Keratinocyte (primary cell): Measurements from ENCODE around the gene GAST. TPM values are rescaled to one million over a fixed set of nuclear protein-coding genes. Genes with fewer than 3 reads are reported as not detected.

Experiments
- DNase-seq: peaks from one replicate; pipeline ENCODE4 v3.0.0-alpha.2; 2011; ENCODE audit warnings: low read depth, missing footprints, low spot score
- FAIRE-seq: peaks from 2 replicates; lab custom pipeline; 2011; peaks lifted over from hg19 to GRCh38; lab: Jason Lieb, UNC
- H2AFZ ChIP-seq: 2 replicates; pipeline ENCODE4 v1.6.0; 2012; ENCODE audit warnings: low read length, control low read depth, inconsistent platforms; ENCODE audit not compliant: control insufficient read depth
- H3K27ac ChIP-seq: 2 replicates; pipeline ENCODE4 v1.5.1; 2011; ENCODE audit warnings: low read length; ENCODE audit not compliant: control insufficient read depth, insufficient read depth
- H3K27me3 ChIP-seq: 3 replicates; pipeline ENCODE4 v1.6.0; 2011; ENCODE audit warnings: low read length; ENCODE audit not compliant: control insufficient read depth, insufficient read depth; ENCODE audit errors: extremely low read depth
- H3K36me3 ChIP-seq, 2 experiments: 2 replicates in 1 of 2; 3 replicates in 1 of 2; pipeline ENCODE4 v1.5.1; 2011; ENCODE audit warnings: low read length in 2 of 2, mild to moderate bottlenecking in 1 of 2; ENCODE audit not compliant: control insufficient read depth in 2 of 2, insufficient read depth in 2 of 2; ENCODE audit errors: extremely low read depth in 1 of 2
- H3K4me1 ChIP-seq: 3 replicates; pipeline ENCODE4 v1.5.1; 2011; ENCODE audit warnings: low read length; ENCODE audit not compliant: control insufficient read depth, insufficient read depth; ENCODE audit errors: extremely low read depth
- H3K4me2 ChIP-seq: 3 replicates; pipeline ENCODE4 v1.6.0; 2011; ENCODE audit warnings: low read depth, low read length; ENCODE audit not compliant: control insufficient read depth, insufficient read depth; ENCODE audit errors: extremely low read depth
- H3K4me3 ChIP-seq, 3 experiments: fragments of 200-600 bp in 1 of 3; sonication (generic) in 1 of 3; 2 replicates in 2 of 3; 3 replicates in 1 of 3; pipeline ENCODE4 v1.5.1; 2011 to 2016; ENCODE audit warnings: low read length in 3 of 3, mild to moderate bottlenecking in 3 of 3, control low read depth in 2 of 3, inconsistent platforms in 1 of 3, low read depth in 1 of 3, mixed read lengths in 1 of 3, mixed run types in 1 of 3, moderate library complexity in 1 of 3; ENCODE audit not compliant: control insufficient read depth in 2 of 3, insufficient read depth in 2 of 3; ENCODE audit errors: extremely low read depth in 1 of 3
- H3K79me2 ChIP-seq: 2 replicates; pipeline ENCODE4 v1.6.0; 2012; ENCODE audit warnings: low read length; ENCODE audit not compliant: control insufficient read depth, insufficient read depth
- H3K9ac ChIP-seq: 3 replicates; pipeline ENCODE4 v1.6.0; 2011; ENCODE audit warnings: low read length; ENCODE audit not compliant: control insufficient read depth, insufficient read depth; ENCODE audit errors: extremely low read depth
- H3K9me1 ChIP-seq: 3 replicates; pipeline ENCODE4 v1.6.0; 2011; ENCODE audit warnings: low read length; ENCODE audit not compliant: control insufficient read depth, insufficient read depth; ENCODE audit errors: extremely low read depth
- H3K9me3 ChIP-seq: 2 replicates; pipeline ENCODE4 v1.5.1; 2012; ENCODE audit warnings: low read depth, low read length; ENCODE audit not compliant: control insufficient read depth
- H4K20me1 ChIP-seq: 3 replicates; pipeline ENCODE4 v1.6.0; 2011; ENCODE audit warnings: low read length; ENCODE audit not compliant: control insufficient read depth, insufficient read depth; ENCODE audit errors: extremely low read depth
- CTCF ChIP-seq, 3 experiments: IDR thresholded peaks in 1 of 3; conservative IDR thresholded peaks in 1 of 3; optimal IDR thresholded peaks in 1 of 3; 2 replicates in 2 of 3; 3 replicates in 1 of 3; pipeline versions ENCODE3 to v1.5.1; 2011; ENCODE audit warnings: low read length in 3 of 3, mild to moderate bottlenecking in 3 of 3, moderate library complexity in 2 of 3, control low read depth in 1 of 3, inconsistent platforms in 1 of 3; ENCODE audit not compliant: insufficient read depth in 2 of 3; ENCODE audit errors: extremely low read depth in 1 of 3
- EZH2 ChIP-seq: IDR thresholded peaks from one replicate; pipeline ENCODE4 v1.6.1; 2012; ENCODE audit warnings: inconsistent platforms, mild to moderate bottlenecking, low read length, moderate library complexity
- dilution Hi-C: fragments of 300-500 bp; cut with MboI; formaldehyde crosslinking; loops from one replicate; pipeline ENCODE4 v1.7.0; 2020; ENCODE audit warnings: low sequenced_read_pairs; ENCODE audit not compliant: extremely low pct_ligation_motif_present
- polyA plus RNA-seq, 5 experiments: library from polyadenylated mRNA; depleted of rRNA in 3 of 5; stranded (reverse) in 3 of 5; stranded (forward) in 1 of 5; unstranded in 1 of 5; fragments of >200 nt; gene quantifications; 1 replicate in 1 of 5; 2 replicates in 3 of 5; 3 replicates in 1 of 5; pipeline versions ENCODE4 v1.2.1 to v1.2.3, GENCODE V29; 2011 to 2012; ENCODE audit warnings: missing spikeins in 2 of 5, low read depth in 1 of 5, low replicate concordance in 1 of 5

Gene GAST
- polyA plus RNA-seq, 1 donor (not counting 4 experiments of a cell fraction or from before 2014, with no cell fraction given): 0.87 TPM

- peaks cover 11% of the 10 kb centered on the region for H3K4me1 ChIP-seq
- no peak overlapping the region for H3K9ac ChIP-seq
- FAIRE-seq (no peak), DNase-seq (no peak)
- no peaks in the 10 kb centered on the region for H3K9me3 ChIP-seq
- H3K4me3 ChIP-seq: no peak overlapping the region
- no peak overlapping the region for H3K27ac ChIP-seq
- TF ChIP-seq CTCF (optimal IDR thresholded peaks at IDR 0.05 in 1 of 3, IDR thresholded peaks at IDR 0.05 in 1 of 3, conservative IDR thresholded peaks at IDR 0.05 in 1 of 3; ENCODE audit: extremely low read depth in 1 of 3, insufficient read depth in 2 of 3, low read length in 3 of 3): no peak
- no peak for TF ChIP-seq EZH2
- H2AFZ ChIP-seq: no peak overlapping the region
- H4K20me1 ChIP-seq: no peaks in the 10 kb centered on the region
- dilution Hi-C loops: no loop called here
- no peaks in the 10 kb centered on the region for H3K27me3 ChIP-seq
- no peaks in the 10 kb centered on the region for H3K36me3 ChIP-seq
- no peaks in the 10 kb centered on the region for H3K79me2 ChIP-seq
- H3K4me2 ChIP-seq: no peak overlapping the region
- H3K9me1 ChIP-seq: no peaks in the 10 kb centered on the region
These were observed 4.1 kb upstream of the GAST start for GRCh38 chr17:41707803-41708669.

- H4K20me1 ChIP-seq: no peaks in the 10 kb centered on the region
- H3K79me2 ChIP-seq: no peaks in the 10 kb centered on the region
- H3K27ac ChIP-seq: no peak overlapping the region
- H3K4me3 ChIP-seq: no peak overlapping the region
- no peak overlapping the region for H3K9ac ChIP-seq
- TF ChIP-seq CTCF (optimal IDR thresholded peaks at IDR 0.05 in 1 of 3, IDR thresholded peaks at IDR 0.05 in 1 of 3, conservative IDR thresholded peaks at IDR 0.05 in 1 of 3; ENCODE audit: extremely low read depth in 1 of 3, insufficient read depth in 2 of 3, low read length in 3 of 3) (no peak), EZH2 (no peak)
- H3K9me1 ChIP-seq: no peaks in the 10 kb centered on the region
- dilution Hi-C loops: no loop called here
- DNase-seq (no peak), FAIRE-seq (no peak)
- peaks cover 11% of the 10 kb centered on the region for H3K4me1 ChIP-seq
- H3K36me3 ChIP-seq: no peaks in the 10 kb centered on the region
- no peaks in the 10 kb centered on the region for H3K27me3 ChIP-seq
- no peak overlapping the region for H2AFZ ChIP-seq
- H3K9me3 ChIP-seq: no peaks in the 10 kb centered on the region
- H3K4me2 ChIP-seq: no peak overlapping the region
These were observed 1.6 kb upstream of the GAST start for GRCh38 chr17:41710472-41711090.
